Measurements from ENCODE around the gene CEP72.
"Not testable (repeated sequence)": the region's sequence is repeated elsewhere in the genome, so short reads cannot be mapped to it uniquely, and the experiment has no call there.

CEP72 gene

DNA sequence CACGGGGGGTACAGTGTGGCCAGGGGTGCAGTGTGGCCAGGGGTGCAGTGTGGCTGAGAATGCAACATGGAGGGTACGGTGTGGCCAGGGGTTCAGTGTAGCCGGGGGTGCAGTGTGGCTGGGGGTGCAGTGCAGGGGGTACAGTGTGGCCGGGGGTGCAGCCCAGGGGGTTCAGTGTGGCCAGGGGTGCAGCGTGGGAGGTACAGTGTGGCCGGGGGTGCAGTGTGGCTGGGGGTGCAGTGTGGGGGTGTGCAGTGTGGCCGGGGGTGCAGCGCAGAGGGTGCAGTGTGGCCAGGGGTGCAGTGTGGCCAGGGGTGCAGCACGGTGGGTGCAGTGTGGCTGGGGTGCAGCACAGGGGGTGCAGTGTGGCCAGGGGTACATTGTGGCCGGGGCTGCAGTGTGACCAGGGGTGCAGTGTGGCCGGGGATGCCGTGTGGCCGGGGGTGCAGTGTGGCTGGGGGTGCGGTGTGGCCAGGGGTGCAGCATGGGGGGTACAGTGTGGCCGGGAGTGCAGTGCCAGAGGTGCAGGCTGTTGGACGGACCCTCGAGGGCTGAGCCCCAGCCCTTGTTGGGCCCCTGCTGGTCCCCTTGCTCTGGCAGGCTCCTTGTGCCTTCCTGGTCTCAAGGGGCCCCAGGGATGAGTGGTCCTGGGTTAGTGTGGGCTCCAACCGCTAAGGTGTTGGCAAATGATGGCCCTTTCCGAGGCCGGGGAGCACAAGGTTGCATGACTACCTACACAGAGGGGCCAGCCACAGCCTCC is 63.2 kb downstream of the CEP72 start:
- no peak for DNase-seq
- no peaks in the 10 kb centered on the region for H3K36me3 Mint-ChIP-seq (ENCODE audit: low read depth)
- H3K27ac Mint-ChIP-seq = no peak overlapping the region
- peaks cover 9% of the 10 kb centered on the region for H3K27me3 Mint-ChIP-seq (ENCODE audit: low read depth, poor library complexity)
- no peak overlapping the region for H3K4me3 Mint-ChIP-seq
- H3K9me3 Mint-ChIP-seq = no peaks in the 10 kb centered on the region
- H3K4me1 Mint-ChIP-seq = peaks cover 27% of the 10 kb centered on the region
- TF ChIP-seq, protein P1, sequence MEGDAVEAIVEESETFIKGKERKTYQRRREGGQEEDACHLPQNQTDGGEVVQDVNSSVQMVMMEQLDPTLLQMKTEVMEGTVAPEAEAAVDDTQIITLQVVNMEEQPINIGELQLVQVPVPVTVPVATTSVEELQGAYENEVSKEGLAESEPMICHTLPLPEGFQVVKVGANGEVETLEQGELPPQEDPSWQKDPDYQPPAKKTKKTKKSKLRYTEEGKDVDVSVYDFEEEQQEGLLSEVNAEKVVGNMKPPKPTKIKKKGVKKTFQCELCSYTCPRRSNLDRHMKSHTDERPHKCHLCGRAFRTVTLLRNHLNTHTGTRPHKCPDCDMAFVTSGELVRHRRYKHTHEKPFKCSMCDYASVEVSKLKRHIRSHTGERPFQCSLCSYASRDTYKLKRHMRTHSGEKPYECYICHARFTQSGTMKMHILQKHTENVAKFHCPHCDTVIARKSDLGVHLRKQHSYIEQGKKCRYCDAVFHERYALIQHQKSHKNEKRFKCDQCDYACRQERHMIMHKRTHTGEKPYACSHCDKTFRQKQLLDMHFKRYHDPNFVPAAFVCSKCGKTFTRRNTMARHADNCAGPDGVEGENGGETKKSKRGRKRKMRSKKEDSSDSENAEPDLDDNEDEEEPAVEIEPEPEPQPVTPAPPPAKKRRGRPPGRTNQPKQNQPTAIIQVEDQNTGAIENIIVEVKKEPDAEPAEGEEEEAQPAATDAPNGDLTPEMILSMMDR (IDR thresholded peaks at IDR 0.05) = no peak

DNA sequence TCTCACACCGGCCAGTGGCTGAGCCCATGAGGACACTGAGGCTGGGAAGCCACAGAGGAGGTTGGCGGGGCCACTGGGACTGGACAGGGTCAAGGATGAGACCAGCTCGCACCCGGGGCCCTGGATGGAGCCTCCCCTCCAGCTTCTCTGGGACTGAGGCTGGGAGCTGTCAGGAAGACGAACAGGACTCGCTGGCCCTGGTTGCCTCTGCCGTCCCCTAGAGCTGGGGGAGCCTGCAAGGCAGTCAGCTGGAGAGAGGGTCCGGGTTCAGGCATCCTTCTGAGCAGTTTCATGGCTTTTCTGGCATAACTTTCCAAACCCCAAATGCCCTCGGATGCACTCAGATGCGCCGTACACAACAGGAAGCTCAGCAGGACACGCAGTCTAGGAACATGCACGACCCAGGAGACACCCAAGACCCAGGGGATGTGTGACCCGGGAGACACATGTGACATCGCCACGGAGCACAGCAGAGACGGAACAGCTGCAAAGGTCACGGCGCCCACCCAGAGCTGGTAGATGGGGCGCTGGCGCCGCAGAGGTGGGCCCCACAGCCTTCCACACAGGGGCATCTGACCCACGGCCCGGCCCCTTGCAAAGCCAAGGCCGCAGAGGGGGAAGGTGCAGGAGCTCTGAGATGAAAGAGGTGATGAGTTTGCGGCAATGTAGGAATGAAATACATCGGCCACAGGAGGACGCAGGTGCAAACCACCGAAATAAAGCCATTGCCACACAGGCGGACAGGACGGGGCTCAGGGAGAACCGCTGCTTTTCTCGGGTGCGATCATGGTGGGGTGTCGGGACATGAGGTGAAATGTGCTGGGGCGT is 63.9 kb downstream of the CEP72 start:
- Mint-ChIP-seq H3K36me3 (ENCODE audit: low read depth) (no peaks in the 10 kb centered on the region), H3K4me1 (peaks cover 27% of the 10 kb centered on the region), H3K27me3 (ENCODE audit: low read depth, poor library complexity) (peaks cover 9% of the 10 kb centered on the region), H3K9me3 (no peaks in the 10 kb centered on the region), H3K4me3 (no peak overlapping the region), H3K27ac (peak overlapping the region; percentile 23)
- TF ChIP-seq, protein P1 (IDR thresholded peaks at IDR 0.05) = no peak
- DNase-seq = no peak

DNA sequence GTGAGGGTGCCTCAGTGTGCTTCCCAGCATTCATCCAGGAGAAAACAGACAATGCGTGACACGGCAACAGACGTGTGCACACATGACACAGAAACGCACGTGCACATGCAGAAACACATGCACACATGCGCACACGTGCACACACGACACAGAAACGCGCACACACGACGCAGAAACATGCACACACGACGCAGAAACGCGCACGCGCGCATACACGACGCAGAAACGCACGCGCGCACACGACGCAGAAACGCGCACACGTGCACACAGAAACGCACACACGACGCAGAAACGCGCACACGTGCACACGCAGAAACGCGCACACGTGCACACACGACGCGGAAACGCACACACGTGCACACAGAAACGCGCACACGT is 64.5 kb downstream of the CEP72 start:
- no peaks in the 10 kb centered on the region for H3K36me3 Mint-ChIP-seq (ENCODE audit: low read depth)
- H3K9me3 Mint-ChIP-seq = no peaks in the 10 kb centered on the region
- H3K4me1 Mint-ChIP-seq = peaks cover 27% of the 10 kb centered on the region
- no peak for DNase-seq
- peaks cover 9% of the 10 kb centered on the region for H3K27me3 Mint-ChIP-seq (ENCODE audit: low read depth, poor library complexity)
- TF ChIP-seq, protein P1 (IDR thresholded peaks at IDR 0.05) = no peak
- H3K27ac Mint-ChIP-seq = no peak overlapping the region
- no peak overlapping the region for H3K4me3 Mint-ChIP-seq

DNA sequence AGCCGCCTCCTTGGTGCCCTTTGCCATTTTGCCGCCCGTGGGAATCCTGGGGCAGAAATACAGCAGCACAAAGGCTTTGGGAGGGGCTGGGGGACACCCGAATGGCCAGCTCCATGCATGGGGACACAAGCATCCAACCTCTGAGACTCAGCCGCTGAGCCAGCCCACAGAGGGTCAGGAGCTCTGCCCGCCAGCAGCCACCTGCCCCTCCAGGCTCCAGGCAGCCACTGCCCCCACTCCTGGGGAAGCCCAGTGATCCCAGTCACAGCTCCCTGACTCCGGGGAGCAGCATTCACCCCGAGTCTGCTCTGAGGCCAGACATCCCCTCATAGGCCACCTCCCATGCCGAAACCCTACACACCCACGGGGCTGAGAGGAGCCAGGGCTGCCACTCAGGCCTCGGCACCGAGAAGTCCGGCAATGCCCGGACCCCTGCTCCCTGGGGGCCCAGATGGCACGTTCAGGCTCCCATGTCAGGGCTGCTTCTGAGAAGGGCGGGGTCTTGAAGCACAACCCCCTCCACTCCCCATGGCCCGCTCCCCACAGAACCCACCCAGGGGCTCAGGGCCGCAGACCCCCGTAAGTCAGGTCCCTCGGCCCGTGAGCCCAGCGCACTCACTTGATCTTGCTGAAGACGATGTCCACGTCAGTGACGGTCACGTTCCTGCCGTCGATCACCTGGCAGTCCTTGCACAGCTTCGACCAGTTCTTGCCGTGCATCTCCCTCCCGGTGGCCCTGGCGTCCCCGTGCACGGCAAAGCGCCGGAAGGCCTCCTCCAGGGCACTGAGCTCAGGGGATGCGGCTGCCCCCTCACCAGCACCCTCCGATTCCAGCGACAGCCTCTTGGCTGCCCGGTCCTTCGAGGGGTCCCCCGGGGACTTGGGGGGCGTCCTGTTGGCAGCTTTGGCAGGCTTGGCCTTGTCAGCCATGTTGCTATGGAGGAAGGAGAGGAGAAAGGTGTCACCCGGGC is 65.3 kb downstream of the CEP72 start:
- no peak overlapping the region for H3K4me3 Mint-ChIP-seq
- no peak for DNase-seq
- peaks cover 9% of the 10 kb centered on the region for H3K27me3 Mint-ChIP-seq (ENCODE audit: low read depth, poor library complexity)
- H3K36me3 Mint-ChIP-seq (ENCODE audit: low read depth) = no peaks in the 10 kb centered on the region
- H3K4me1 Mint-ChIP-seq = peaks cover 24% of the 10 kb centered on the region
- H3K27ac Mint-ChIP-seq = no peak overlapping the region
- TF ChIP-seq, protein P1 (IDR thresholded peaks at IDR 0.05) = no peak
- no peaks in the 10 kb centered on the region for H3K9me3 Mint-ChIP-seq

DNA sequence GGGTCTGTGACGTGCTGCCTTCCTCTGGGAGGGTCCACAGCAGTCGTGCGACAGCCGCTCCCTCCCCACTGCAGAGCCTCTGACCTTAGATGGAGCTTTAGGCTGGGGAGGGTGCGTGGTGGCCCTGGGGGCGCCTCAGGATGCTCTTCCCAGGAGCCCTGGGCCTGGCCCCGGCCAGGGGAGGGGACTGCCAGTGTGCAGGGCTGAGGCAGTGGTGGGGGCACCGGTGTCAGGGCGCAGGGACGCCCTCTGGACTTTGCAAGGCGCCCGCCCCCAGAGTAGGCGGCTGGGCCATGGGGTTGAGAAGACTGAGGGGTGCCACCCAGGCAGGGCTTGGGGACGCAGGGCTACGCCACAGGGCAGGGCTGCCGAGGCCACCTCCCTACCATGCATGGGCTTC is 66.4 kb downstream of the CEP72 start:
- DNase-seq; H3K27ac Mint-ChIP-seq; H3K4me3 Mint-ChIP-seq; H3K27me3 Mint-ChIP-seq (ENCODE audit: low read depth, poor library complexity); H3K36me3 Mint-ChIP-seq (ENCODE audit: low read depth); H3K9me3 Mint-ChIP-seq: not testable (repeated sequence)
- peaks cover 21% of the 10 kb centered on the region for H3K4me1 Mint-ChIP-seq

DNA sequence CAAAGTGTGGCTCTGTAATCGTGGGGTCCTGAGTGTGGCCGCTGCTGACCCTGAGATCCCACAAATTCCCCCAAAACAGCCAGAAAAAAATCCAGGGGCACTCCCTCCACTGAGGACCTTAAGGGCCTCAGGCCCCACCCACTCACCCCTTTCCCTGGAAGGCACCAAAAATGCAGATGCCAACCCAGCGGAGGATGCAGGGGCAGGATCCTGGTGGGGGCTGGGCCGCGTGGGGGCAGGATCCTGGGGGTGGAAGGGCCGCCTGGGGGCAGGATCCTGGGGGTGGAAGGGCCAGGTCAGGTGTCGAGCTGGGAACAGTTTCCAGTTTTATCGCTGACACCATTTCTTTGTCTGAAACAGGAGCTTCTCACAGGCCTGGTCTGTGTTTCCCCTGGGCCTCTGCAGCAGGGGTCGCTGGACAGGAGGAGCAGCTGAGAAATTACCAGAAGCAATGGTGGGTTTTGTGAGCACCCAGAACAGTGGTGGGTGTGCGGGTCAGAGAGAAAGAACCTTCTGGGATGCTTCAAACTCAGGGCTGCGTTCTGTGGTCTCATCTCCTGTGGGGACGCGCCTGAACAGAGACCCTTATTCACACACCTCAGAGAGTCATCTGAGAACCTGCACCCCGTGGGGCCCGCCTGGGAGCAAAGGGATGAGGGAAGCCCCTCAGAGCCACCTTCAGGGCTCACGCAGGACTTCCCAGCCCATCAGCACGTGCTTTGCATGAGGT is 67.2 kb downstream of the CEP72 start:
- not testable (repeated sequence) for H3K36me3 Mint-ChIP-seq (ENCODE audit: low read depth); H3K9me3 Mint-ChIP-seq; DNase-seq; H3K27me3 Mint-ChIP-seq (ENCODE audit: low read depth, poor library complexity); H3K4me3 Mint-ChIP-seq; H3K27ac Mint-ChIP-seq
- H3K4me1 Mint-ChIP-seq = peaks cover 21% of the 10 kb centered on the region

DNA sequence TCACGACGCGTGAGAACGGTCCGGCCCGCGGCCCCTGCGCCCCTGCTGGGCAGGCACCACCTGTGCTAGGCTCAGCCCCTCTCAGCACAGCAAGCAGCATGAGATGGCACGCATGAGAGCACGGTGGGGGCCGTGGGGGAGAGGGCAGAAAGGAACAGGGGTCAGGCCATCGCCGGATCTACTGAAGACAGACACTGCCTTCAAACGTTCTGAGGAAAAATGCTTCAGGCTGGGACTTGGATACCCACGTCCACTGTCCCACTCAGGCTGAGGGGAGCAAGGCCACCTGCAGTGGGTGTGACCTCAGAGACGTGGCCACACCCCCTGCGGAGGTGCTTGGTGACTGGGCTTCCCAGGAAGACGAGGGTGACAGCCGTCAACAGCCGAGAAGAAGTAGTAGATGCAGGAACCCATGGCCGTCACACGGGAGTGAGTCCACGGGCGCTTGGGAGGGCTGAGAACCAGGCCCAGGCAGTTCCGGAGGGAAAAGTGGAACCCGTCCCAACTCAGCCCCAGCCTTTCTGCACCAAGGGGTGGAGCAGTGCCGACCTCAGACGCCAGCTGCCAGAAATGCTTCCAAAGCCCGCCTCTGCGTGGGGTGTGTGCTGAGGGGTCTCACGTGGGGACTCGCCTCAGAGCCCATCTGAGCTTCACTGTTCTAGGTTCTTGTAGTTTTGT is 68.1 kb downstream of the CEP72 start:
- H3K4me1 Mint-ChIP-seq = peaks cover 21% of the 10 kb centered on the region
- not testable (repeated sequence) for H3K27ac Mint-ChIP-seq; H3K36me3 Mint-ChIP-seq (ENCODE audit: low read depth); H3K9me3 Mint-ChIP-seq; DNase-seq; H3K4me3 Mint-ChIP-seq
- H3K27me3 Mint-ChIP-seq (ENCODE audit: low read depth, poor library complexity) = peaks cover 14% of the 10 kb centered on the region

DNA sequence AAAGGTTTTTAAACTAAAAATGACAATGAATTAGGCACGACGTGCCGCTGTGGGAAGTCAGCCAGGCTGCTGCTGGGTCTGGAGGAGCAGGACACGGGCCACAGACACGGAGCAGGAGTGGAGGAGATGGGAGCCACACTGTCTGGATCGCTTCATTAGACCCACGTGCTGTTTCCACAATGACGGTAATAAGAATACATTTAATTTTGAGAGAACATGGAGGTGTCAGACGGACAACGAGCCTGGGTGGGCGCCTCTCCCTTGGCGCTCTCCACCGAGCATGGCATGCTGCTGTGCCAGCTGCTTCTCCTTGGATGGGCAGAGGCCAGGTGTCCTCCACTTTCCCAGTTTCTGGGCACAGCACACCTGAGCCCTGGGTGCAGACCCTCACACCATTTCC is 68.7 kb downstream of the CEP72 start:
- DNase-seq = not testable (repeated sequence)

More for the DNA sequence above, 68.7 kb downstream of the CEP72 start:
- Mint-ChIP-seq H3K27me3 (ENCODE audit: low read depth, poor library complexity) (peaks cover 20% of the 10 kb centered on the region), H3K4me1 (peaks cover 20% of the 10 kb centered on the region)
- H3K27ac Mint-ChIP-seq; H3K4me3 Mint-ChIP-seq; H3K9me3 Mint-ChIP-seq; H3K36me3 Mint-ChIP-seq (ENCODE audit: low read depth): not testable (repeated sequence)
